ENCODE results near the gene SYTL4.

SYTL4 gene

GRCh38 chrX:100695302-100695701 is 36.6 kb downstream of the SYTL4 start:
- DNase-seq (ENCODE audit: low spot score): peak; percentile 81

GRCh38 chrX:100687546-100687945 is 44.4 kb downstream of the SYTL4 start:
- no peak for DNase-seq (ENCODE audit: low spot score)

- no peak for DNase-seq (ENCODE audit: low spot score)
Observed at GRCh38 chrX:100687128-100687527, 44.8 kb downstream of the SYTL4 start.

- no peak for DNase-seq (ENCODE audit: low spot score)
Observed at GRCh38 chrX:100685997-100686305, 46.0 kb downstream of the SYTL4 start.

GRCh38 chrX:100685284-100685996 is 46.5 kb downstream of the SYTL4 start:
- peak; percentile 76 for DNase-seq (ENCODE audit: low spot score)

GRCh38 chrX:100682939-100683338 is 49.0 kb downstream of the SYTL4 start:
- no peak for DNase-seq (ENCODE audit: low spot score)

GRCh38 chrX:100681599-100681998 is 50.3 kb downstream of the SYTL4 start:
- DNase-seq (ENCODE audit: low spot score): no peak

- no peak for DNase-seq (ENCODE audit: low spot score)
Observed at GRCh38 chrX:100680756-100681155, 51.2 kb downstream of the SYTL4 start.

GRCh38 chrX:100677611-100678181 is 54.2 kb downstream of the SYTL4 start:
- DNase-seq (ENCODE audit: low spot score): no peak

- DNase-seq (ENCODE audit: low spot score): no peak
Observed at GRCh38 chrX:100674705-100675104, 57.2 kb downstream of the SYTL4 start.

- DNase-seq (ENCODE audit: low spot score): no peak
Observed at GRCh38 chrX:100673397-100673953, 58.4 kb downstream of the SYTL4 start.

- DNase-seq (ENCODE audit: low spot score): no peak
Observed at GRCh38 chrX:100672966-100673365, 59.0 kb downstream of the SYTL4 start.

GRCh38 chrX:100663642-100664041 is 68.3 kb downstream of the SYTL4 start:
- no peak for DNase-seq (ENCODE audit: low spot score)

GRCh38 chrX:100662796-100663195 is 69.1 kb downstream of the SYTL4 start:
- no peak for DNase-seq (ENCODE audit: low spot score)

GRCh38 chrX:100662170-100662569 is 69.8 kb downstream of the SYTL4 start:
- no peak for DNase-seq (ENCODE audit: low spot score)

GRCh38 chrX:100659431-100660137 is 72.3 kb downstream of the SYTL4 start:
- no peak for DNase-seq (ENCODE audit: low spot score)

GRCh38 chrX:100658941-100659381 is 73.0 kb downstream of the SYTL4 start:
- DNase-seq (ENCODE audit: low spot score): no peak

- DNase-seq (ENCODE audit: low spot score): peak; percentile 31
Observed at GRCh38 chrX:100654261-100654660, 77.7 kb downstream of the SYTL4 start.

GRCh38 chrX:100652266-100652665 is 79.7 kb downstream of the SYTL4 start:
- DNase-seq (ENCODE audit: low spot score): no peak

GRCh38 chrX:100650841-100651240 is 81.1 kb downstream of the SYTL4 start:
- DNase-seq (ENCODE audit: low spot score): no peak

GRCh38 chrX:100649550-100650356 is 82.2 kb downstream of the SYTL4 start:
- no peak for DNase-seq (ENCODE audit: low spot score)
